ENCODE data around the gene ULK4.
A peak's percentile ranks its signal among the peaks of the same experiment; 100 is the strongest.
"Not testable (repeated sequence)": the region's sequence is repeated elsewhere in the genome, so short reads cannot be mapped to it uniquely, and the experiment has no call there.

Gene ULK4

GRCh38 chr3:41690766-41691563, 270.9 kb downstream of the ULK4 start:
- DNase-seq (ENCODE audit: low spot score) = no peak

DNA sequence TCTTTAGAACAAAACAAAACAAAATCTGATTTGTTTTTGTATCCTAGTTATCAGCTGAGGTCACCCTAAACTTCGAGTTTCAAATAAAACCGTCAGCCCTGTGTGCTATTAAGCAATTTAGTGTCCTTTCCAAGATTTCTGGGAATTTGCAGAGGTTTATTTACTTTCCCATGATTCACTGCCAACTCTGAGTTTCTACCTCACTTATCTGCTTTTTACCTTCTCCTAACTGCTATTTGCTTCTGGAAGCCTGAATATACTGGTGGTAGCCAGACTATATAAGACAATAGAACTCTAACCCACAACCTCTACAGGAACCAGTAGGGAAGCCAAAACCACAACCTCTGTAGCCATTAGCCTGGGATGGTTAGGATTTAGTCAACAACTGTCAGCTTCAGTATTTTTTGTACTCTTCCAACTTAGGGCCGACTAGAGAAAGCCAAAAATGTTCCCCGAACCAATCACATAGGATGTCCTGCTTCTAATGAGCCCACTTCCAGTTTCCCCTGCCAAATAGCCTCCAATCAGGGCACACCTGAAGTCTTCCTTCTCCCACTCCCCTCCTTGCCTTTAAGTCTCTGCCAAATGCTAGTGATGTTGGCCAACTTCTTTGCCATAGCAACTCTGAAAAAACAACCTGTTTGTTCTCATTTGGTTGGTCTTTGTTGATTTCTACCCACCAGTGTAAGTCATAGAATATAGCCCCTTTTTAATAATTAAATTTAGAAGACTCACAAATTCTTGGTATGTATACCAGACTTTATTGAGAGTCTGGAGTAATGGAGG, 273.1 kb downstream of the ULK4 start:
- no peak for DNase-seq (ENCODE audit: low spot score)

DNA sequence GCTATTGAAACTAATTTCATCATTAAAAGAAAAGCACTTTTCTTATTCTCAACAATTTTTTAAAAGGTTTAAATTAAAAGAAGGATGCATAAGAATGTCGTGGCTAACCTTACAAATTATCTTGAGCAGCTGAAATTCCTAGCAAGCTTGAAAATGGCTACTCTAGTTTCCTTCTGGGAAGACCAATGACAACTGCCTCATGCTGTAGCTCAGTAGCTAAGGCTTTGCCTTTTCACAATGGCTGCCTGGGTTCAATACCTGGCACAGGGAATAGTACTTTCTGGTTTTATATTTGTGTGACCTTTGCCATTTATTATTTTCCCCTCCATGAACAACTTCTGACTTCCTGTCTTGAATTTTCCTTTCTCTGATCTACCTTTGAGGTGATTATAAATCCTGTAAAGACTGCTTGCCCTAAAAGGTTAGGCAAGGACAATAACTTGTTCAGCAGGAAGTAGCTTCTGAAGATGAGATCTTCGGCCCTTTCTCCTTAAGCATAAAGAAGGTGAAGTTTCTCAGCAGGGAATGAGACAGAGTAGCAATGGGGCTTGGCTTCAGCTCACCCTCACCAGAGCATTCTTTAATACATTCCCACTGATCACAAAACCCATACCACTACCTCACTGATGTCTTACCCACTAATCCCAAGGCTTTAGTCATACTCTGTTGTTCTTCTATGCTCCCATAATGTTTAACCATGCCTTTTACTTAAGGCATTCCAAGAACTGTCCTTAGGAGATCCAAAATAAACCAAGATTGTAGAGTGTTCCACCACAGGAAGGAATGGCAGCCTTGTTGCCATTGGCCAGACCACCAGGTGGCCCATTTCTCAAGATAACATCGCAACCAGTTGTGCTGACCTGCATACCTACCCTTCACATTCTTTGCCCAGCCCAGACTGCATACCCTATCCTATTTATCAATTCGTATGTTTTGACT, 276.8 kb downstream of the ULK4 start:
- DNase-seq (ENCODE audit: low spot score) = no peak

GRCh38 chr3:41683666-41684350, 278.1 kb downstream of the ULK4 start:
- DNase-seq (ENCODE audit: low spot score) = no peak

DNA sequence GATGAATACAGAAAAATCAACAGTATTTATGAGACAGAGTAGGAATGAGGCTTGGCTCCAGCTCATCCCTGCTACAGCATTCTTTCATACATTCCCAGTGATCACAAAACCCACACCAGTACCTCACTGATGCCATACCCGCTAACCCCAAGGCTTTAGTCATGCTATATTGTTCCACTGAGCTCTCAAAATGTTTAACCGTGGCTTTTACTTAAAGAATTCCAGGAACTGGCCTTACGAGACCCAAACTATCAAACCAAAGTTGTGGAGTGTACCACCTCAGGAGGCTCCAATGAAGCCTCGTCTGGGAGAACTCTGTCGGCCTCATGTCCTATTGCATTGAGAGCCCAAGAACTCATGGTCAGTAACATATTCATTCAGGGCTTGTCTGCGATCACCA, 278.9 kb downstream of the ULK4 start:
- no peak for DNase-seq (ENCODE audit: low spot score)

- no peak for DNase-seq (ENCODE audit: low spot score)
These were observed 279.5 kb downstream of the ULK4 start for GRCh38 chr3:41682382-41682781.

- DNase-seq (ENCODE audit: low spot score) = no peak
These were observed 280.4 kb downstream of the ULK4 start for GRCh38 chr3:41681479-41681878.

DNA sequence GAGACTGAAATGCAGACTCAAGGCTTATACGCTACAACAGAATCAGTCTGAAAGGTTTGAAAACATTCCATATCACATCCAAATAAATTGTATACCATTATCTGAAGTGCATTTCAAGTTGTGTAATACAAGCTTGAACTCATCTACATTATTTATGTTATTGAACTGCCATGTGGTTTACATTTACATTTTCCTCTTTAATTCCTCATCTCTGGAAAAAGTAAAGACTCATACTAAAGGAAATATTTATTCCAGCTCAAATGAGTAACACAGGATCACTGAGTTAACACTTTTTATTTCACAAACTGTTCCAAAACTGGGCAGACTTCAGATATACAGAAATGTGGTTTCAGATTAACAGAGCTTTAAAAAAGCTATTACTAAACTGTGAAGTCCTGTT, 282.5 kb downstream of the ULK4 start:
- DNase-seq (ENCODE audit: low spot score) = no peak

DNA sequence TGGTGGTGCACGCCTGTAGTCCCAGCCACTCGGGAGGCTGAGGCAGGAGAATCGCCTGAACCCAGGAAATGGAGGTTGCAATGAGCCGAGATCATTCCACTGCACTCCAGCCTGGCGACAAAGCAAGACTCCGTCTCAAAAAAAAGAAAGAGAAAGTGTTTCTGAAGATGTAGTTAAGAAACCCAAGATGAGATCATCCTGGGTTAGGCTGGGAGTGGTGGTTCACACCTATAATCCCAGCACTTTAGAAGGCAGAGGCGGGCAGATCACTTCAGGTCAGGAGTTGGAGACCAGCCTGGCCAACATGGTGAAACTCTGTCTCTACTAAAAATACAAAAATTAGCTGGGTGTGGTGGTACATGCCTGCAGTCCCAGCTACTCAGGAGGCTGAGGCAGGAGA, 286.8 kb downstream of the ULK4 start:
- not testable (repeated sequence) for DNase-seq (ENCODE audit: low spot score)

DNA sequence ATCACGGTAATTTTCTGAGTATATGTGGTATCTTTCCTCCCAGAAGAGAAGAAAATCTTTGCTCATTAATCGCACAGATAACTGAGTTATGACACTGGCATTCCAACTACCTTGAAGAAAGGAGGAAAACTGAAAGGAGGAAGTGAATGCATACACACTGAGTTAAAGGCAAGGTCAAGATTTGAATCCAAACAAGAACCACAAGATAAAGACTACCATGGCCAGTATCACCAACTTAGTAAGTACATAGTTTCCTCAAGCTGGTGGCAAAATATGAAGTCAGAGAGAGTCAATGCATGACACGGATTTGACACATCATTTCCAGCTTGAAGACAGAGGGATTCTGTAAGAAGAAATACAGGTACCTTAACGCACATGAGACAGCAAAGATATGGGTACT, 287.5 kb downstream of the ULK4 start:
- DNase-seq (ENCODE audit: low spot score) = no peak

GRCh38 chr3:41673650-41674049, 288.3 kb downstream of the ULK4 start:
- no peak for DNase-seq (ENCODE audit: low spot score)

GRCh38 chr3:41668379-41668778, 293.5 kb downstream of the ULK4 start:
- DNase-seq (ENCODE audit: low spot score) = no peak

DNA sequence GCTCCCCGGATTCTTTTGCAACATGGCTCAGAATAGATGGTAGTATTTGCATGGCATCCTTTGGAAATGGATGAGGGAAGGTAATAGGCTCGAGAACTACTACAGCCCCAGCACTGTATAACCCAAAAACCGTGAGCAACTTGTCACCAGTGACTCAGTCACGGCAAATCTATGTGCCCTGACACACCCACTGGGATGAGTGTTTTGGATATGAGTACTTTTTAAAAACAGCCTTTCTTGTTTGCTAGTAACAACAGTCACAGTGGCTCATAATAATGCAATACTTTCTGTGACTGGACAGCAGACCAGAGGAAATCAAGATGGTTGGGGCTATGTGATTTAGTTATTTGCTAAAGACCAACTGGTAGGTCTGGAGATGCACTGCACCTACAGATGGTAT, 299.6 kb downstream of the ULK4 start:
- no peak for DNase-seq (ENCODE audit: low spot score)

GRCh38 chr3:41661796-41662195, 300.1 kb downstream of the ULK4 start:
- DNase-seq (ENCODE audit: low spot score) = no peak

- DNase-seq (ENCODE audit: low spot score) = no peak
These were observed 301.4 kb downstream of the ULK4 start for GRCh38 chr3:41660510-41660909.

- DNase-seq (ENCODE audit: low spot score) = no peak
These were observed 308.2 kb downstream of the ULK4 start for GRCh38 chr3:41653571-41654239.

DNA sequence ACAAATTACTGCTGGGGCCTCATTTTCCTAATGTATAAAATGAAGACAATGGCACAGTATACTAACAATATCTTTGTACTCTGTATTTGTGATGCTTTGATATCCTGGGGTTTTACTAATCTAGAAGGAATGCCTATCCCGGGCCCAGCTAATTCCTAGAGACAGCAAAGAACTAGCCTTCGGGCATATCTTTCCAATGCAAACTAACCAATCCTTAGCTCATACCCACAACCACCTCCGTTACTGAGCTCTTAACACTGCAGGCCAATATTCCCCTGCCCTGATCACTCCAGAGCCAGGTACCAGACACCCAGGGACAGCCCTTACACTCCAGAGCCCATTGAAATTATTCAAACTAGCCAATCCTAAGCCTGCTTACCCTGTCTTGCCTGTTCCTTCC, 309.0 kb downstream of the ULK4 start:
- no peak for DNase-seq (ENCODE audit: low spot score)

DNA sequence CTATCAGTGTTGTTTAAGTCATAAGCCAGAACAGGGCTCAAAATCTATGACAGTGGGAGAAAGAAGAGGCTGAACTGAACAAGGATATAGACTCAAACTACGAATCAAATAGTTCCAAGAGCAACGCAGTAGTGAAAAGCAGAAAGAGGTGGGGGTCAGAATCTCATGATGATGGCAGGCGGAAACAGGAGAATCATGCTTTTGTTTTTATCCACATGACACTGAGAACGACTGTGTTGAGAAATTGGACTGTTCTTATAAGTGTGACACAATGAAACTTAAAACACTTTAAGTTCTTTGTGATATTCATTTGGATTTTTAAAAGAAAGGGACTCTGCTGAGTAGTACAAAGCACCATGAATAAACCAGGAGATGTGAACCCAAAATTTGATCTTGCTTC, 309.4 kb downstream of the ULK4 start:
- peak; percentile 5 for DNase-seq (ENCODE audit: low spot score)

DNA sequence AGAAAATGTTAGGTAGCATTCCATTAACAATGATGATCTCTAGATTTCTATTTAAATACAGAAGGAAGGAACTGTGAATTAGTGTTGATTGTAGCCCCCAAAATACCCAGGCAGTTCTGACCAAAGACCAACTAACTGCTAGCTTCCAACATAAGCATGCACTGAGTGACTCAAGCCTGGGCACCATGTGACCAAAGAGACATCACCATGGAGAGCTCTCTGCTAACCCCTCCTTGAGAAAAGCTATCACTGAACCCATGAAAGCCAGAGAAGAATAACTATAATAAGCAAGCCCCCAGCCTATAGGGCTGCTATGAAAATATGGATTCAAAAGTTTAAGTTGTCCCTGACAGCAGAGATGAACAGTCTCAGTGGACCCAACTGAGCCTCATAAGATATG, 310.2 kb downstream of the ULK4 start:
- no peak for DNase-seq (ENCODE audit: low spot score)

GRCh38 chr3:41650406-41650805, 311.5 kb downstream of the ULK4 start:
- DNase-seq (ENCODE audit: low spot score) = no peak

DNA sequence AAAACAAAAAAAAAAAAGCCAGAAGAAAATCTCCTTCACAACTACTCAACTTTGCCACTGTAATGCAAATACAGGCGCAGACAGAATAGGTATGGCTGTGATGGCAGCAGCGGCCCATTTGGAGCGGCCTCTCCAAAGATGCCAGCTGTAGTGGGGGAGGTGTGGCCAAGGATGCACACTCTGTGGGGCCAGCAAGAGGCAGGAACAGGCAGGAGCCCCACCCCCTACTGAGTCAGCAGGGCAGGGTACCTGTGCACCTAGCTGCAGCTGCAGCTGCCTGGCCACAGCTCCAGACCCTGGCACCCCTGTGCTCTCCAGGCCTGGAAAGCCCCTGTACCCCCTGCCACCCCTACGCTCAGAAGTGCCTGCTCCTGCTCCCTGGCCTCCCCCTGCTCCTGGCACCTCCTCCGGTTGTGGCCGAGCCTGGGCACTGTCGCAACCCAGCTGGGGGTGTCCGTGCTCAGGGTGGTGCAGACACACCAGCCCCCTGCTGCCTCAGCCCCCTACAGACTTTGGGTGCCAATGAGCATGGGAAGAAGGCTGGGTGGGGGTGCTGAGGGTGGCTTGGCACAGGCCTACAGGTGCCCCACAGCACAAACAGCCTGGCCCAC, 312.7 kb downstream of the ULK4 start:
- no peak for DNase-seq (ENCODE audit: low spot score)
